Lower lobe of right lung (tissue), 2 donors: ENCODE results near the gene ZSWIM1. TPM values are rescaled to one million over a fixed set of nuclear protein-coding genes. Genes with fewer than 3 reads are reported as not detected.

Experiments used
- ATAC-seq, 2 donors: fragments of 200-7000 bp; cut with Tn5 transposase; one replicate each; pipeline ENCODE4 v1.9.1; 2020 to 2022; ENCODE audit warnings: mild to moderate bottlenecking in 2 of 2, moderate library complexity in 2 of 2
- DNase-seq: peaks from one replicate; pipeline ENCODE4 v3.0.0-alpha.2; 2020
- H3K27ac ChIP-seq: fragments of 200-600 bp; one replicate; pipeline ENCODE4 v1.8.0; 2022
- H3K27me3 ChIP-seq: fragments of 200-600 bp; one replicate; pipeline ENCODE4 v1.8.0; 2022; ENCODE audit warnings: low read depth
- H3K36me3 ChIP-seq: fragments of 200-600 bp; one replicate; pipeline ENCODE4 v1.8.0; 2022; ENCODE audit warnings: mild to moderate bottlenecking
- H3K4me1 ChIP-seq: fragments of 200-600 bp; one replicate; pipeline ENCODE4 v1.8.0; 2022
- H3K4me3 ChIP-seq: fragments of 200-600 bp; one replicate; pipeline ENCODE4 v1.8.0; 2022; ENCODE audit warnings: mild to moderate bottlenecking
- H3K9me3 ChIP-seq: fragments of 200-600 bp; one replicate; pipeline ENCODE4 v1.8.0; 2022
- intact Hi-C: fragments of 100-400 bp; cut with DNase I; formaldehyde crosslinking; loops from one replicate; pipeline ENCODE4 v1.11.0; 2022
- total RNA-seq: library from RNA; stranded (reverse); fragmentation: NEBNext Ultra II Directional; extraction: Animal tissue kit (Norgen Biotek cat#: 25700); gene quantifications from one replicate; pipeline ENCODE4 v1.2.1, GENCODE V29; 2021
- TF ChIP-seq, protein P1 (sequence below): fragments of 200-600 bp; IDR thresholded peaks from one replicate; pipeline ENCODE4 v1.8.0; 2022; ENCODE audit warnings: antibody characterized with exemption, mild to moderate bottlenecking
- donor health status: DM: no; HTN: yes; CAD: no; lungs with severe emphysema.

The ZSWIM1 gene
- total RNA-seq, 1 donor from 2014 or later, result 9.6 TPM

DNA sequence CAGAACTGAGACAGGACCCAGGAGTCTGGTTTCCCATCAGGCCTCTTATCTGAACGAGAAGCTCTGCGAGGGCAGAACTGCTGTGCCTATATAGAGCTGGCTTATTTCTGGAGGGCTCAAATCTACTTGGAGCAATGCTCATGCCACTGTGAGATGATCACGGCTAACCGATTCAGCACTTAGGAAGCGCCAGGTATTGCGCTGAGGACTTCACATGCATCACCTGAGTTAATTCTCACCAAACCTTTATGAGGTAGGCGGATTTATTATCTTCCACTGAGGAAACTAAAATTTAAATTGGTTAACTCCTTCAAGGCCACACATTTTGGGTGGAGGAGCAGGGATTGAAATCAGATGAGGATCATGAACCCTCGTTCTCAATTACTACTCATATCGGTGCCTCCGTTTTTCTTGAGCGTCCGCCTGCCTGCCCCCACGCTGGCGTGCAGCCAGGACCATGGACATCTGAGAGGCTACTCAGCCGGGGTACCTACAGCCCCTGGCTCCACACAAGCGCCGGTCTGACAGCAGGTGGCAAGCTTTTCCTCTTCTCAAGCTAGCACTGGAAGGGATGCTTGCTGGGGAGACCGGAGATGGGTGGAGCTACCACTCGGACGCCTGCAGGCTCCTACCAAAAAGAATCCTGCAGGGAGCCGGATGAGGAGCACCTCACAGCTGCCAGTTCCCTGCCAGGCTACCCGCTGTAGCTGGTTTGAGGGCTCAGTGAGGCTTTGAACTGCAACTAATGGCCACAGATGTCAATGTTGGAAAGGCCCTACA is 52.4 kb downstream of the ZSWIM1 start:
- Histone ChIP-seq H3K4me1 (peaks cover 26% of the 10 kb centered on the region), H3K27ac (peak overlapping the region; percentile 100), H3K4me3 (peak overlapping the region; percentile 83), H3K27me3 (no peaks in the 10 kb centered on the region), H3K9me3 (no peaks in the 10 kb centered on the region), H3K36me3 (peaks cover 13% of the 10 kb centered on the region)
- peak; percentile 77 for DNase-seq
- intact Hi-C loops, result no loop called here
- peak; percentile 41 to 53 for ATAC-seq
- TF ChIP-seq, protein P1, sequence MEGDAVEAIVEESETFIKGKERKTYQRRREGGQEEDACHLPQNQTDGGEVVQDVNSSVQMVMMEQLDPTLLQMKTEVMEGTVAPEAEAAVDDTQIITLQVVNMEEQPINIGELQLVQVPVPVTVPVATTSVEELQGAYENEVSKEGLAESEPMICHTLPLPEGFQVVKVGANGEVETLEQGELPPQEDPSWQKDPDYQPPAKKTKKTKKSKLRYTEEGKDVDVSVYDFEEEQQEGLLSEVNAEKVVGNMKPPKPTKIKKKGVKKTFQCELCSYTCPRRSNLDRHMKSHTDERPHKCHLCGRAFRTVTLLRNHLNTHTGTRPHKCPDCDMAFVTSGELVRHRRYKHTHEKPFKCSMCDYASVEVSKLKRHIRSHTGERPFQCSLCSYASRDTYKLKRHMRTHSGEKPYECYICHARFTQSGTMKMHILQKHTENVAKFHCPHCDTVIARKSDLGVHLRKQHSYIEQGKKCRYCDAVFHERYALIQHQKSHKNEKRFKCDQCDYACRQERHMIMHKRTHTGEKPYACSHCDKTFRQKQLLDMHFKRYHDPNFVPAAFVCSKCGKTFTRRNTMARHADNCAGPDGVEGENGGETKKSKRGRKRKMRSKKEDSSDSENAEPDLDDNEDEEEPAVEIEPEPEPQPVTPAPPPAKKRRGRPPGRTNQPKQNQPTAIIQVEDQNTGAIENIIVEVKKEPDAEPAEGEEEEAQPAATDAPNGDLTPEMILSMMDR, result peak; percentile 29

DNA sequence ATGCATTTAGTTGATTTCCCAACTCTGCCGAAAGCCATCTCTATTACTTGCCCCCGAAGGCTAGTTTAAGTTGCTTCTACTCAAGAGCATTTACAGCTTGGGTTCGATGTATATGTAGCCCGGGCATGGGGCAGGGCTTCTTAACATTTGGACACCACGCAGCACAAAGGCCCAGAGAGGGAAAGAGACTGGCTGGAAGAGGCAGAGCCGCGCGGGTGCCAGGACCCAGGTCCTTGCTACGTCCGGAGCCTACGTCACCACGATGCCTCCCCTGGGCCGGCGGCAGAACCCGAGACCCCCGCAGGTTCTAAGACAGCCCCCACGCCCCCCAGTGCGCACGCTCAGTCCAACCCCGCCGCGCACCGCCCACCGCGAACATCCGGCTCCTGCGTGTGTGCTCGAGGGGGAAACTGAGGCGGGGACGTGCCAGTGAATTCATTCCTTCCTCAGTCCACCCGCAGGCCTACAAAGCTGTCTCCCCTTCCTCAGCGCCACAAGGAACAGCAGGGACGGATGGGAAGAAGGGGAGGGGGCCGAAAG is 53.1 kb downstream of the ZSWIM1 start:
- no peaks in the 10 kb centered on the region for H3K9me3 ChIP-seq
- H3K4me1 ChIP-seq, result peaks cover 26% of the 10 kb centered on the region
- intact Hi-C loops, result no loop called here
- H3K36me3 ChIP-seq, result peaks cover 20% of the 10 kb centered on the region
- TF ChIP-seq, protein P1, result no peak
- no peaks in the 10 kb centered on the region for H3K27me3 ChIP-seq
- H3K27ac ChIP-seq, result peak overlapping the region; percentile 100
- peak; percentile 81 for DNase-seq
- peak overlapping the region; percentile 83 for H3K4me3 ChIP-seq
- peak; percentile 43 to 46 for ATAC-seq

Other genes starting within 250 kb of the ZSWIM1 start
- gene WFDC9, start 249.9 kb upstream of the ZSWIM1 start, total RNA-seq, result not detected
- gene WFDC11, start 211.0 kb upstream of the ZSWIM1 start, total RNA-seq, result not detected
- gene WFDC13, start 179.2 kb upstream of the ZSWIM1 start, total RNA-seq, result not detected
- 1.2 TPM for gene WFDC10B, start 176.2 kb upstream of the ZSWIM1 start, total RNA-seq
- not detected for gene SPINT4, start 158.9 kb upstream of the ZSWIM1 start, total RNA-seq
- gene WFDC3, start 89.3 kb upstream of the ZSWIM1 start, total RNA-seq, result 3.4 TPM
- 30.8 TPM for gene DNTTIP1, start 89.3 kb upstream of the ZSWIM1 start, total RNA-seq
- gene UBE2C, start 68.6 kb upstream of the ZSWIM1 start, total RNA-seq, result 3.5 TPM
- gene TNNC2, start 53.9 kb upstream of the ZSWIM1 start, total RNA-seq, result not detected
- gene SNX21, start 47.4 kb upstream of the ZSWIM1 start, total RNA-seq, result 24.1 TPM
- gene ACOT8, start 23.8 kb upstream of the ZSWIM1 start, total RNA-seq, result 25.6 TPM
- 3.0 TPM for gene ZSWIM3, start 23.6 kb upstream of the ZSWIM1 start, total RNA-seq
- 1.1 TPM for gene SPATA25, start 6.4 kb downstream of the ZSWIM1 start, total RNA-seq
- gene NEURL2, start 10.0 kb downstream of the ZSWIM1 start, total RNA-seq, result 2.4 TPM
- 185 TPM for gene CTSA, start 10.1 kb downstream of the ZSWIM1 start, total RNA-seq
- 145 TPM for gene PLTP, start 30.9 kb downstream of the ZSWIM1 start, total RNA-seq
- gene PCIF1, start 53.5 kb downstream of the ZSWIM1 start, total RNA-seq, result 34.7 TPM
- 20.4 TPM for gene ZNF335, start 91.0 kb downstream of the ZSWIM1 start, total RNA-seq
- gene MMP9, start 127.7 kb downstream of the ZSWIM1 start, total RNA-seq, result 9.4 TPM
- gene SLC12A5, start 148.0 kb downstream of the ZSWIM1 start, total RNA-seq, result 1.2 TPM
- 29.4 TPM for gene NCOA5, start 208.7 kb downstream of the ZSWIM1 start, total RNA-seq
- 35.7 TPM for gene CD40, start 237.1 kb downstream of the ZSWIM1 start, total RNA-seq